Suprapubic skin (tissue), 4 donors: ENCODE measurements around the gene ABCC2. TPM values are rescaled to one million over a fixed set of nuclear protein-coding genes. Genes with fewer than 3 reads are reported as not detected.
A peak's percentile ranks its signal among the peaks of the same experiment; 100 is the strongest.
"Not testable (repeated sequence)": the region's sequence is repeated elsewhere in the genome, so short reads cannot be mapped to it uniquely, and the experiment has no call there.

Experiments used
- DNase-seq, 2 donors: peaks; one replicate each; pipeline ENCODE4 v3.0.0-alpha.2; 2019; ENCODE audit warnings: low spot score in 2 of 2
- H3K27ac ChIP-seq: fragments of 200-600 bp; sonication (generic); one replicate; pipeline ENCODE4 v1.5.1; 2019
- H3K27me3 ChIP-seq: fragments of 200-600 bp; sonication (generic); one replicate; pipeline ENCODE4 v1.5.1; 2019
- H3K36me3 ChIP-seq: fragments of 200-600 bp; sonication (generic); one replicate; pipeline ENCODE4 v1.5.1; 2019
- H3K4me1 ChIP-seq: fragments of 200-600 bp; sonication (generic); one replicate; pipeline ENCODE4 v1.5.1; 2019
- H3K4me3 ChIP-seq: fragments of 200-600 bp; sonication (generic); one replicate; pipeline ENCODE4 v1.5.1; 2019; ENCODE audit warnings: mild to moderate bottlenecking
- H3K9me3 ChIP-seq: fragments of 200-600 bp; sonication (generic); one replicate; pipeline ENCODE4 v1.5.1; 2019
- CTCF ChIP-seq, 2 donors: fragments of 200-600 bp in 1 of 2; fragments of 450-650 bp in 1 of 2; sonication (generic) in 1 of 2; IDR thresholded peaks; one replicate each; pipeline ENCODE4 v1.5.1; 2016 to 2019; ENCODE audit warnings: antibody characterized with exemption in 2 of 2, mild to moderate bottlenecking in 1 of 2, moderate library complexity in 1 of 2
- EP300 ChIP-seq: sonication (generic); formaldehyde crosslinking; IDR thresholded peaks from one replicate; pipeline ENCODE4 v1.6.1; 2017; ENCODE audit warnings: antibody characterized with exemption
- POLR2A ChIP-seq, 2 donors: fragments of 450-650 bp; IDR thresholded peaks; one replicate each; pipeline ENCODE4 v1.6.1; 2017; ENCODE audit warnings: antibody characterized with exemption in 2 of 2, mild to moderate bottlenecking in 2 of 2, moderate library complexity in 2 of 2
- POLR2AphosphoS5 ChIP-seq, 3 donors: sonication (generic); formaldehyde crosslinking; IDR thresholded peaks; one replicate each; pipeline ENCODE4 v1.6.1; 2017; ENCODE audit warnings: antibody characterized with exemption in 3 of 3
- WGBS: methylation state at CpG from one replicate; pipeline ENCODE4 v1.1.5; 2018; 5-methylcytosine and 5-hydroxymethylcytosine counted together
- total RNA-seq, 4 donors: library from RNA; depleted of rRNA; stranded (reverse); fragments of >200 nt; gene quantifications; one replicate each; pipeline ENCODE4 v1.1.0, GENCODE V29; 2016

The ABCC2 gene
- total RNA-seq, 4 donors from 2014 or later, result 1.4 to 4.4 (median 2.7) TPM

- DNase-seq, result no peak
Observed at GRCh38 chr10:99742254-99742653, 40.2 kb upstream of the ABCC2 start.

GRCh38 chr10:99742701-99743100, 39.7 kb upstream of the ABCC2 start:
- no peak for TF ChIP-seq CTCF (IDR thresholded peaks at IDR 0.05)
- no peak for TF ChIP-seq POLR2A (IDR thresholded peaks at IDR 0.05)
- no peak for TF ChIP-seq EP300
- TF ChIP-seq POLR2AphosphoS5 (IDR thresholded peaks at IDR 0.05), result no peak
- Histone ChIP-seq H3K9me3 (no peaks in the 10 kb centered on the region), H3K4me1 (no peaks in the 10 kb centered on the region), H3K36me3 (peaks cover 93% of the 10 kb centered on the region), H3K27me3 (no peaks in the 10 kb centered on the region), H3K27ac (peak overlapping the region; percentile 40), H3K4me3 (no peak overlapping the region)
- DNase-seq, result no peak
- 65% methylated on average over 2 of the region's 2 CpGs for WGBS

More at GRCh38 chr10:99742254-99742653, 40.2 kb upstream of the ABCC2 start:
- H3K9me3 ChIP-seq, result no peaks in the 10 kb centered on the region
- peaks cover 93% of the 10 kb centered on the region for H3K36me3 ChIP-seq
- H3K4me1 ChIP-seq, result no peaks in the 10 kb centered on the region
- TF ChIP-seq POLR2AphosphoS5 (IDR thresholded peaks at IDR 0.05), result no peak
- TF ChIP-seq POLR2A (IDR thresholded peaks at IDR 0.05), result no peak
- TF ChIP-seq EP300, result no peak
- no peak for TF ChIP-seq CTCF (IDR thresholded peaks at IDR 0.05)
- no peak overlapping the region for H3K27ac ChIP-seq
- H3K4me3 ChIP-seq, result no peak overlapping the region
- no peaks in the 10 kb centered on the region for H3K27me3 ChIP-seq

GRCh38 chr10:99743841-99744240, 38.6 kb upstream of the ABCC2 start:
- Histone ChIP-seq H3K27ac (no peak overlapping the region), H3K27me3 (no peaks in the 10 kb centered on the region), H3K36me3 (peaks cover 96% of the 10 kb centered on the region), H3K9me3 (no peaks in the 10 kb centered on the region), H3K4me3 (no peak overlapping the region), H3K4me1 (no peaks in the 10 kb centered on the region)
- no peak for DNase-seq
- 64% methylated on average over 3 of the region's 3 CpGs for WGBS
- TF ChIP-seq EP300 (no peak), POLR2AphosphoS5 (IDR thresholded peaks at IDR 0.05) (no peak), CTCF (IDR thresholded peaks at IDR 0.05) (no peak), POLR2A (IDR thresholded peaks at IDR 0.05) (no peak)

- not testable (repeated sequence) for H3K4me3 ChIP-seq, H3K27me3 ChIP-seq, H3K9me3 ChIP-seq, DNase-seq, H3K4me1 ChIP-seq, H3K27ac ChIP-seq
- 95% methylated on average over 2 of the region's 2 CpGs for whole genome bisulfite sequencing
- peaks cover 84% of the 10 kb centered on the region for H3K36me3 ChIP-seq
Observed at GRCh38 chr10:99746166-99746565, 36.3 kb upstream of the ABCC2 start.

GRCh38 chr10:99748823-99749451, 33.5 kb upstream of the ABCC2 start:
- TF ChIP-seq POLR2AphosphoS5 (IDR thresholded peaks at IDR 0.05), result no peak
- no peak for TF ChIP-seq EP300
- TF ChIP-seq POLR2A (IDR thresholded peaks at IDR 0.05), result no peak
- TF ChIP-seq CTCF (IDR thresholded peaks at IDR 0.05), result no peak
- WGBS, result 92% methylated on average over 2 of the region's 2 CpGs
- no peak overlapping the region for H3K27ac ChIP-seq
- H3K27me3 ChIP-seq, result no peaks in the 10 kb centered on the region
- no peak for DNase-seq
- no peaks in the 10 kb centered on the region for H3K4me1 ChIP-seq
- peaks cover 82% of the 10 kb centered on the region for H3K36me3 ChIP-seq
- H3K9me3 ChIP-seq, result no peaks in the 10 kb centered on the region
- no peak overlapping the region for H3K4me3 ChIP-seq

- Histone ChIP-seq H3K36me3 (peaks cover 82% of the 10 kb centered on the region), H3K4me3 (no peak overlapping the region), H3K27me3 (no peaks in the 10 kb centered on the region), H3K9me3 (no peaks in the 10 kb centered on the region), H3K27ac (no peak overlapping the region), H3K4me1 (no peaks in the 10 kb centered on the region)
- no peak for DNase-seq
- TF ChIP-seq CTCF (IDR thresholded peaks at IDR 0.05) (no peak), EP300 (no peak), POLR2AphosphoS5 (IDR thresholded peaks at IDR 0.05) (no peak), POLR2A (IDR thresholded peaks at IDR 0.05) (no peak)
Observed at GRCh38 chr10:99750641-99751040, 31.8 kb upstream of the ABCC2 start.
